ENCODE data around the gene VKORC1L1.
"Not testable (repeated sequence)": the region's sequence is repeated elsewhere in the genome, so short reads cannot be mapped to it uniquely, and the experiment has no call there.

VKORC1L1 gene

DNA sequence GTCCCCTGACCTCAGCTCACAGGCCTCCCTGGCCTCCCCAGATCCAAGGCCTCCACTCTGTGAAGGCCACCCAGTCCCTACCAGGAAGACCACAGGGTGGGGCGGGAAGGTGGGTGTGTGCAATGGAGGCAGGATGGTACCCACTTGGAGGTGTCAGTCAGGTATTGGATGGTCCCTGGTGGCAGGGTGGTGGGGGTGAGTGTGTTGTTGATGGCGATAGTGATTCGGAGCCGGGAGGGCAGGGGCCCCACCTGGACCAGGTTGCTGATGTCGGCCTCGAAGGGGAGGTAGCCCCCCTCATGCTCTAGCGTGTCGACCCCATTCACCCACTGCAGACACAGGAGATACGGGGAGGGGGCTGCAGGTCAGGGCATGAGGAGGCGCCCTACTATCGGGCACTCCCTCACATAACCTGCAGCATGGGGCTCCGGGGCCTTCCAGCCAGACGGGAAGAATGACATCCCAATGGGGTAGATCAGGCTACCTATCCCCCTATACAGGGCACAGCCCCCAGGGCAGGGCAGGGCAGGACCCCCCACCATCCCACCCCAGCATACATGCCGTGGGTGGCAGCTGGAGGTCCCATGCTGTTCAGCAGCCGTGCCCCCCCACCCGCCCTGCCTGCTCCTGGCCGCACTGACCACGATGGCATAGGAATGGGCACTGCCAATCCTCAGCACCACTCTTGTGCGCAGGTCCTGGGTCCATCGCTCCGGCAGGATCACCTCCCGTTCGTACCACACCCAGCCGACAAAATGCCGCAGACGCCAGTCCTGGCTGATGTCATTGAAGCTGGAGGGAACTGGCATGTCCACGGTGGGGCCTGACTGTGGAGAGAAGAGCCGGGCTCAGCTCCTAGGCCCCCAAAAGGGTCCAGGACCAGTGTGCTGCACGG, 107.0 kb downstream of the VKORC1L1 start:
- H3K4me3 ChIP-seq (ENCODE audit: low read depth, low read length) = no peak overlapping the region
- H3K9ac ChIP-seq (ENCODE audit: low read length) = no peak overlapping the region
- H3K9me3 ChIP-seq (ENCODE audit: control insufficient read depth, insufficient read depth, low read depth, low read length) = no peaks in the 10 kb centered on the region
- peaks cover 5% of the 10 kb centered on the region; the same call in 1 of the 2 replicates for H3K4me1 ChIP-seq (ENCODE audit: control insufficient read depth, insufficient read depth, low read length)
- peaks cover 37% of the 10 kb centered on the region for H3K36me3 ChIP-seq (ENCODE audit: control insufficient read depth, insufficient read depth, low read length)
- no peaks in the 10 kb centered on the region for H3K27me3 ChIP-seq (ENCODE audit: control insufficient read depth, insufficient read depth, low read length)
- H3K27ac ChIP-seq (ENCODE audit: low read depth, low read length) = no peak overlapping the region

DNA sequence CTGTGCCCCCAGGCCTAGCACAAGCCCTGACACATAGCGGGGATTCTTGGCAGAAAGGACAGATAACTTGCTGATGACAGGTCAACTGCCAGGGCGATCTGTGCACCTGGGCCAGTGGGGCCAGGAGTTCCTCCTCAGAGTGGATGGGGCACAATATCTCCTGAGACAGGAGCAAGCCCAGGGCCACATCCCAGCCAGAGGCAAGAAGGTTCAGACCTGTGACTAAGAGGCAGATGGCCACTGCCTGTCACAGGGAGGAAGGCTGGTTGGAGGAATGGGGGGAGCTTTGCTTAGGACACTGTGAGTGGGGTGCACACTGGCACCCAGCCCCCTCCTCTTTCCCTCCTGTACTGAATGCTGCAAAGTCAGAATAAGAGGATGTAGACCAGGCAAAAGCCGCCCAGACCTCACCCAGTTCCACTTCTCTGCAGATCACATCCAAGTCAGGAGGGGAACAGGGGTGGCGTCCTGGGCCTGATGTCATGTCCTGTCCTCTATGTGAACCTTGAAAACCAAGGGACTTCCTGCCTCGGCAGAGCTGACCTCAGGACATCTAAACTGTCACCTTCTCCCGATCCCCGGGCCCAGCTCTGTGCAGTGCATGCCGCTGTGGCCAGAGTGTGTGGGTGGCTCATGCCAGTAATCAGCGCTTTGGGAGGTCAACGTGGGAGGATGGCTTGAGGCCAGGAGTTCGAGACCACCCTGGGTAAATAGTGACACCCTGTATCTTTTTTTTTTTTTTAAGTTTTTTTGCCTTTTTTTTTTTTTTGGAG, 107.8 kb downstream of the VKORC1L1 start:
- peaks cover 5% of the 10 kb centered on the region; the same call in 1 of the 2 replicates for H3K4me1 ChIP-seq (ENCODE audit: control insufficient read depth, insufficient read depth, low read length)
- H3K9me3 ChIP-seq (ENCODE audit: control insufficient read depth, insufficient read depth, low read depth, low read length) = no peaks in the 10 kb centered on the region
- peak overlapping the region; percentile 82 for H3K4me3 ChIP-seq (ENCODE audit: low read depth, low read length)
- peaks cover 33% of the 10 kb centered on the region for H3K36me3 ChIP-seq (ENCODE audit: control insufficient read depth, insufficient read depth, low read length)
- no peaks in the 10 kb centered on the region for H3K27me3 ChIP-seq (ENCODE audit: control insufficient read depth, insufficient read depth, low read length)
- peak overlapping the region; percentile 34 for H3K9ac ChIP-seq (ENCODE audit: low read length)
- no peak overlapping the region for H3K27ac ChIP-seq (ENCODE audit: low read depth, low read length)

DNA sequence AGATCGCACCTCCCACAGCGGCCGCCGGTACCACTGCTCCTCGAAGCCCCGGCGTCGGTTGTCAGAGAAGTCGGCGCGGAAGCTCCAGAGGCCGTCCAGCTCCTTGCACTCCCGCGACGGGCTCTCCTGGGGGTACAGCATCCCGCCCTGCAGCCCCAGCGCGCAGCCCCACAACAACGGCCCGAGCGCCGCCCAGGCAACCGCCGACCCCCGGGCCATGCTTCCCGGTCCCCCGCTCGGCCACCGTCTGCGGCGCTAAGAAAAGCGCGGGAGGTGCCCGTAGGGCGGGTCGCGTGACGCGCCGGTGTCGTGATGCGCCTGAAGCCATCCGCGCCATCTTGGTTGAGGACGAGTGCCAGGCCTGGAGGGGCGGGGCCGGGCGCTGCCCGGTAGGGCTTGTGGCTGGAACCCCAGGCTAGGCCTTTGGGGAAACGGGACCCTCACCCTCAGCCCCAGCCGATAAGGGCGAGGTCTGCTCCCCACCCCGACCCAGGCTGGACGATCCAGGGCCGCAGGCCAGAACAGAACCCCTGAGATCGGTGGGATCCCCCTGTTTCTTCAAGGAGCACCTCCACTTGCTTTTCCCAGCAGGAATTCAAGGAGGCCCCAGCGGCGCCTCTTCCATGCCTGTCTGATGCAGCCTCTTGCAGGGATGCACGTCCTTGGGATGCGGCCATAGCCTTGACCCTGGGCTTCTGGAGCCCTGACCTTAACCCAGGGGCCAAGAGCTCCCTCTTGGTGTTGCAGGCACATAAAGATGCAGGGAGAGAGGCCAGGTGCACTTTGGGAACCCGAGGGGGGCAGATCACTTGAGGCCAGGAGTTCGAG, 109.3 kb downstream of the VKORC1L1 start, which contains the start of gene GUSB:
GUSB (minus strand) TSS at position 249 of the 828 bp plus-strand sequence; CDS start at position 219, 30 bp downstream.
- Histone ChIP-seq H3K4me3 (ENCODE audit: low read depth, low read length) (peak within 1 kb of the TSS; percentile 82), H3K36me3 (ENCODE audit: control insufficient read depth, insufficient read depth, low read length) (peaks cover 21% of the 10 kb centered on the region), H3K4me1 (ENCODE audit: control insufficient read depth, insufficient read depth, low read length) (peaks cover 5% of the 10 kb centered on the region; the same call in 1 of the 2 replicates), H3K27me3 (ENCODE audit: control insufficient read depth, insufficient read depth, low read length) (no peaks in the 10 kb centered on the region), H3K9ac (ENCODE audit: low read length) (peak within 1 kb of the TSS; percentile 92), H3K27ac (ENCODE audit: low read depth, low read length) (peak within 1 kb of the TSS; percentile 58), H3K9me3 (ENCODE audit: control insufficient read depth, insufficient read depth, low read depth, low read length) (no peaks in the 10 kb centered on the region)

DNA sequence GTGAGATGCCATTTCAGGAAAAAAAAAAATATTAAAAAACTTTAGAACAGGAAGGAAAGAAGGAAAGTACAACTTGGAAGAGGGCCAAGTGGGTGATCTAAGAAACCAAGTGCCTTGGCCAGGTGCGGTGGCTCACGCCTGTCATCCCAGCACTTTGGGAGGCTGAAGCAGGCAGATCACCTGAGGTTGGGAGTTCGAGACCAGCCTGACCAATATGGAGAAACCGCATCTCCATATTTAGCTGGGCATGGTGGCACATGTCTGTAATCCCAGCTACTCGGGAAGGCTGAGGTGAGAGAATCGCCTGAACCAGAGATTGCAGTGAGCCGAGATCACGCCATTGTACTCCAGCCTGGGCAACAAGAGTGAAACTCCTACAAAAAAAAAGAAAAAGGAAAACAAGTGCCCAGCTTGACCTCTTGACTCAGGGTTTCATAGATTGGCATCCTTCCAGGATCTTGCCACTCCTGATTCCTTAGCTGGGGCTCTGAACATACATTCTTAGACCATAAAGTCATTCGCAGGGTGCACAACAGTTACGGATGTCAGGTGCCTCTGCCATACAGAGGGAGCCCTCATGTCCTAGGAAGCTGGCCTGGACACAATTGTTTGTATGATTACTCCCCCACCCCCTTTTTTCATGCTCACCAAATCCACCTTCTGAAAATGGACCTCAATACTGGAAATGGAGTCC, 111.2 kb downstream of the VKORC1L1 start:
- Histone ChIP-seq H3K4me1 (ENCODE audit: control insufficient read depth, insufficient read depth, low read length) (peaks cover 5% of the 10 kb centered on the region; the same call in 1 of the 2 replicates), H3K27ac (ENCODE audit: low read depth, low read length) (no peak overlapping the region), H3K36me3 (ENCODE audit: control insufficient read depth, insufficient read depth, low read length) (peaks cover 14% of the 10 kb centered on the region), H3K4me3 (ENCODE audit: low read depth, low read length) (no peak overlapping the region), H3K9me3 (ENCODE audit: control insufficient read depth, insufficient read depth, low read depth, low read length) (no peaks in the 10 kb centered on the region), H3K9ac (ENCODE audit: low read length) (no peak overlapping the region), H3K27me3 (ENCODE audit: control insufficient read depth, insufficient read depth, low read length) (no peaks in the 10 kb centered on the region)

DNA sequence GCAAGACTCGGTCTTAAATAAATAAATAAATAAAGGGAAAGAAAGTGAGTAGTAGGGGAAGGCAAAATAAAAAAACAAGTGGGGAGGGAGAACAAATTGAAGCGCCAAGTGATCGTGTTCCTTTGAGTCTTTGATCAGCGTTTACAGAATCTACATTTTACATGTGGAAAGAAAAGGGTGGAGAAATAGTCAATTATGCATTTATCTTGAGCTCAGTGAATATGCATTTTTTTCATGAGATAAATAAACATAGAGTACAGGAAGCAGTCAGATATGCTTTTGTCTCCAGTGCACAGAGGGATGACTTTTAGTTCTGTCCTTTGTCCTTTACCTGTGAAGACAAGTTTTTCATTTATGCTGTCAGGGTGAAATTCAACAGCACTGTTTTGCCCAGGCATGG, 115.2 kb downstream of the VKORC1L1 start:
- Histone ChIP-seq H3K4me3 (ENCODE audit: low read depth, low read length) (no peak overlapping the region), H3K9me3 (ENCODE audit: control insufficient read depth, insufficient read depth, low read depth, low read length) (no peaks in the 10 kb centered on the region), H3K9ac (ENCODE audit: low read length) (no peak overlapping the region), H3K27me3 (ENCODE audit: control insufficient read depth, insufficient read depth, low read length) (no peaks in the 10 kb centered on the region), H3K4me1 (ENCODE audit: control insufficient read depth, insufficient read depth, low read length) (no peaks in the 10 kb centered on the region), H3K36me3 (ENCODE audit: control insufficient read depth, insufficient read depth, low read length) (no peaks in the 10 kb centered on the region), H3K27ac (ENCODE audit: low read depth, low read length) (no peak overlapping the region)

DNA sequence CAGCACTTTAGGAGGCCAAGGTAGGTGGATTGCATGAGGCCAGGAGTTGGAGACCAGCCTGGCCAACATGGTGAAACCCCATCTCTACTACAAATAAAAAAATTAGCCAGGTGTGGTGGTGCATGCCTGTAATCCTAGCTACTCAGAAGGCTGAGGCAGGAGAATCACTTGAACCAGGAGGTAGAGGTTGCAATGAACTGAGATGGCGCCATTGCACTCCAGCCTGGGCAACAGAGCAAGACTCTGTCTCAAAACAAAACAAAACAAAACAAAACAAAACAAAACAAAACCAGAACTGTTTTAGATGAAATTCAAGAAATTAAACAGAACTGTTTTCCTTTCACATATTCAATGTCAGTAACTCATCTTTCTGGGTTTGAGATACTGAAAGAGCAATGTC, 115.6 kb downstream of the VKORC1L1 start:
- not testable (repeated sequence) for H3K36me3 ChIP-seq (ENCODE audit: control insufficient read depth, insufficient read depth, low read length); H3K27me3 ChIP-seq (ENCODE audit: control insufficient read depth, insufficient read depth, low read length); H3K9ac ChIP-seq (ENCODE audit: low read length); H3K4me3 ChIP-seq (ENCODE audit: low read depth, low read length); H3K27ac ChIP-seq (ENCODE audit: low read depth, low read length); H3K9me3 ChIP-seq (ENCODE audit: control insufficient read depth, insufficient read depth, low read depth, low read length); H3K4me1 ChIP-seq (ENCODE audit: control insufficient read depth, insufficient read depth, low read length)

DNA sequence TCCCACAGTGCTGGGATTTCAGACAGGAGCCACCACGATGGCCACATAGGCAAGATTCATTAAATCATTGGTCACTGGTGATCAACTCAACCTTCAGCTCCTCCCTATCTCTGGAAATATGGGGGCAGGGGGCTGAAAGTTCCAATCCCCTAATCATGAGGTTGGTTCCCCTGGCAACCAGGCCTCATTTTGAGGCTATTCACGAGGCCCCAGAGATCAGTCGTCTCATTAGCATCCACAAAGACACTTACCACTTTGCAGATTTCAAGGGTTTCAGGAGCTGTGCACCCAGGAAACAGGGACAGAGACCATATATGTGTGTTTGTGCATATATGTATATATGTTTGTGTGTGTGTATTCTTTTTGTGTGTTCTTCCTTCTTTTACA, 116.8 kb downstream of the VKORC1L1 start:
- no peaks in the 10 kb centered on the region for H3K4me1 ChIP-seq (ENCODE audit: control insufficient read depth, insufficient read depth, low read length)
- H3K4me3 ChIP-seq (ENCODE audit: low read depth, low read length) = no peak overlapping the region
- no peaks in the 10 kb centered on the region for H3K27me3 ChIP-seq (ENCODE audit: control insufficient read depth, insufficient read depth, low read length)
- H3K9me3 ChIP-seq (ENCODE audit: control insufficient read depth, insufficient read depth, low read depth, low read length) = no peaks in the 10 kb centered on the region
- H3K9ac ChIP-seq (ENCODE audit: low read length) = no peak overlapping the region
- H3K27ac ChIP-seq (ENCODE audit: low read depth, low read length) = no peak overlapping the region
- no peaks in the 10 kb centered on the region for H3K36me3 ChIP-seq (ENCODE audit: control insufficient read depth, insufficient read depth, low read length)

DNA sequence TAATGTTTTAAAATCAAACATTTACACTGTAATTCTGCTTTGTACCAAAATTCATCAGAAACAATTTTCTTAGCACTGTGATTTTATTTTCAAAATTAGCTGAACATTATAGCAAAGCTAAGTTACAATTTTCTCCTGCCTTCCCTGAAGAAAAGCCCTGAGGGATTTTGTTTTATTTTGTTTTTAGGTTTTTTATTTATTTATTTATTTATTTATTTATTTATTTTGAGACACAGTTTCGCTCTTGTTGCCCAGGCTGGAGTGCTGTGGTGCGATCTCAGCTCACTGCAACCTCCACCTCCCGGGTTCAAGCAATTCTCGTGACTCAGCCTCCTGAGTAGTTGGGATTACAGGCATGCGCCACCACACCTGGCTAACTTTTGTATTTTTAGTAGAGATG, 119.0 kb downstream of the VKORC1L1 start:
- not testable (repeated sequence) for H3K36me3 ChIP-seq (ENCODE audit: control insufficient read depth, insufficient read depth, low read length); H3K9ac ChIP-seq (ENCODE audit: low read length); H3K27me3 ChIP-seq (ENCODE audit: control insufficient read depth, insufficient read depth, low read length); H3K4me1 ChIP-seq (ENCODE audit: control insufficient read depth, insufficient read depth, low read length); H3K27ac ChIP-seq (ENCODE audit: low read depth, low read length); H3K9me3 ChIP-seq (ENCODE audit: control insufficient read depth, insufficient read depth, low read depth, low read length); H3K4me3 ChIP-seq (ENCODE audit: low read depth, low read length)

DNA sequence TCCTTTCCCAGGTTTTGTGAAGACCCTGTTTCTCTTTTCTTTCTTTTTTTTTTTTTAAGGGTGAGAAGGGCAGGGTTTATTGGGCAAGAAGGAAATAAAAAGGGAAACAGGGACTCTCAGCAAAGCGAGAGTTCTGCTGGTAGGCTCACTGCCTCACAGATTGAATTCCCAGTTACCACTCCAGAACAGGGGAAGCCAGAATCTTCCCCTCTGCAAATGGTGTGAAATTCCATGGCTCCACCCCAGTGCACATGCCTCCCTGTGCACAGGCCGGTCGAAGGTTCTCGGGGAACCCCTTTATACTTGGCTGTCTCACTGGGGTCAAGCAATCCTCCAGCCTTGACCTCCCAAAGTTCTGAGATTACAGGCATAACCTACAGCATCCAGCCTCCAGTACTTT, 119.7 kb downstream of the VKORC1L1 start:
- Histone ChIP-seq H3K36me3 (ENCODE audit: control insufficient read depth, insufficient read depth, low read length) (no peaks in the 10 kb centered on the region), H3K4me3 (ENCODE audit: low read depth, low read length) (no peak overlapping the region), H3K9me3 (ENCODE audit: control insufficient read depth, insufficient read depth, low read depth, low read length) (no peaks in the 10 kb centered on the region), H3K27ac (ENCODE audit: low read depth, low read length) (no peak overlapping the region), H3K27me3 (ENCODE audit: control insufficient read depth, insufficient read depth, low read length) (no peaks in the 10 kb centered on the region), H3K9ac (ENCODE audit: low read length) (no peak overlapping the region), H3K4me1 (ENCODE audit: control insufficient read depth, insufficient read depth, low read length) (no peaks in the 10 kb centered on the region)

DNA sequence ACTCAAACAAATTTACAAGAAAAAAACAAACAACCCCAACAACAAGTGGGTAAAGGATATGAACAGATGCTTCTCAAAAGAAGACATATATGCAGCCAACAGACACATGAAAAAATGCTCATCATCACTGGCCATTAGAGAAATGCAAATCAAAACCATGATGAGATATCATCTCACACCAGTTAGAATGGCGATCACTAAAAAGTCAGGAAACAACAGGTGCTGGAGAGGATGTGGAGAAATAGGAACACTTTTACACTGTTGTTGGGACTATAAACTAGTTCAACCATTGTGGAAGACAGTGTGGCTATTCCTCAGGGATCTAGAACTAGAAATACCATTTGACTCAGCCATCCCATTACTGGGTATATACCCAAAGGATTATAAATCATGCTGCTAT, 122.1 kb downstream of the VKORC1L1 start:
- H3K4me1 ChIP-seq (ENCODE audit: control insufficient read depth, insufficient read depth, low read length); H3K27me3 ChIP-seq (ENCODE audit: control insufficient read depth, insufficient read depth, low read length); H3K36me3 ChIP-seq (ENCODE audit: control insufficient read depth, insufficient read depth, low read length); H3K4me3 ChIP-seq (ENCODE audit: low read depth, low read length); H3K27ac ChIP-seq (ENCODE audit: low read depth, low read length); H3K9me3 ChIP-seq (ENCODE audit: control insufficient read depth, insufficient read depth, low read depth, low read length); H3K9ac ChIP-seq (ENCODE audit: low read length): not testable (repeated sequence)

Data from HUES6 (cell line).